ENCODE results near the gene RRP36.

DNA sequence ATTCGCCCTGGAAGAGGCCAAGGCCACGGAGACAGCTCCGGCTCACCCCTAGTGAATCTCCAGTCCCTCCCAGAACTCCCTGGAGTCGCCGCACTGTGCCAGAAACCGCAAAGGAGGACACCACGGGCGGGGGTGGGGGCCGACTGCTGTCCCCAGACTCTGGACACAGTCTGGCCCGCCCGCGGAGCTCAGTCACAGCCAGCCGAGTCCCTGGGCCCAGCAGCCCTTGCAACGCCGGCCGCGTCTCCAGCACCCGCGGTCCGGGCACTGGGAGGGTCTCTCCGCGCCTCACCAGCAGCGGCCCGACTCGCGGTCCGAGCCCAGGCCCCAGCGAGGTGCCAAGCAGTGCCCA lies 43.0 kb upstream of the RRP36 start:
- TF ChIP-seq CTCF (conservative IDR thresholded peaks at IDR 0.05; ENCODE audit: low read depth, low read length): no peak
- no peak for TF ChIP-seq EZH2phosphoT487 (IDR thresholded peaks at IDR 0.05; ENCODE audit: borderline replicate concordance, low read length)
